GM12891 (cell line): ENCODE results near the gene SACS.

Experiments
- PAX5 ChIP-seq: IDR thresholded peaks from 2 replicates; pipeline ENCODE4 v1.6.1; 2011; ENCODE audit warnings: low read length, moderate library complexity, mild to moderate bottlenecking; ENCODE audit not compliant: insufficient read depth, severe bottlenecking
- POLR2A ChIP-seq: IDR thresholded peaks from 2 replicates; pipeline ENCODE4 v1.6.1; 2011; ENCODE audit warnings: low read depth, low read length, control low read depth
- POLR2AphosphoS5 ChIP-seq: IDR thresholded peaks from 2 replicates; pipeline ENCODE4 v1.6.1; 2011; ENCODE audit warnings: low read depth, low read length, control low read depth
- SPI1 ChIP-seq: IDR thresholded peaks from 2 replicates; pipeline ENCODE4 v1.6.1; 2011; ENCODE audit warnings: low read depth, low read length, control low read depth
- TAF1 ChIP-seq: IDR thresholded peaks from 2 replicates; pipeline ENCODE4 v1.6.1; 2011; ENCODE audit warnings: low read depth, low read length, control low read depth

DNA sequence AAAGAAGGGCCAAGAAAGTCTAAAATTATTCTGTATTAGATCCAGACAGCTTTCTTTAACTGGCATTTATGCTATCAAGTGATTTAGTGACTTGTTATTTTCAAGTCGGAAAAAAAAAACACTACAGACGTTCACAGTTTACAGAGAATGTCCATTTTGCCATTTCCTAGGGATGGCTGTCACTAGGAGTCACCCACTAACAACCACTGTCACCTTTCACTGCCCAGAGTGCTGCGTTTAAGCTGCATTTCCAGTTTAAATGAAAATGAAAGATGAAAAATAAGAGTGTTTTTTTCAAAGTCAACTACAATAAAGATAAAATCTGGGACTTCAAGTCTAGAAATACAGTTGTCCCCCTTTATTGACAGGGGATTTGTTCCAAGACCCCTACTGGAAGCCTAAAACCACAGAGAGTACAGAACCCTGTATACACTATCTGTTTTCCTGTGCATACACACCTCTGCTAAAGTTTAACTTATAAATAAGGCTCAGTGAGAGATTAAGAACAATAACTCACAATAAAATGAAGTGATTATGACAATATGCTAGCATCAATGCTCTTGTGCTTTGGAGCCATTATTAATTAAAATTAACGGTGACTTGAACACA, 112.5 kb downstream of the SACS start:
- TF ChIP-seq POLR2A (no peak), POLR2AphosphoS5 (no peak), PAX5 (no peak), TAF1 (no peak), SPI1 (no peak)
